ENCODE data around the gene NFASC.

The NFASC gene

DNA sequence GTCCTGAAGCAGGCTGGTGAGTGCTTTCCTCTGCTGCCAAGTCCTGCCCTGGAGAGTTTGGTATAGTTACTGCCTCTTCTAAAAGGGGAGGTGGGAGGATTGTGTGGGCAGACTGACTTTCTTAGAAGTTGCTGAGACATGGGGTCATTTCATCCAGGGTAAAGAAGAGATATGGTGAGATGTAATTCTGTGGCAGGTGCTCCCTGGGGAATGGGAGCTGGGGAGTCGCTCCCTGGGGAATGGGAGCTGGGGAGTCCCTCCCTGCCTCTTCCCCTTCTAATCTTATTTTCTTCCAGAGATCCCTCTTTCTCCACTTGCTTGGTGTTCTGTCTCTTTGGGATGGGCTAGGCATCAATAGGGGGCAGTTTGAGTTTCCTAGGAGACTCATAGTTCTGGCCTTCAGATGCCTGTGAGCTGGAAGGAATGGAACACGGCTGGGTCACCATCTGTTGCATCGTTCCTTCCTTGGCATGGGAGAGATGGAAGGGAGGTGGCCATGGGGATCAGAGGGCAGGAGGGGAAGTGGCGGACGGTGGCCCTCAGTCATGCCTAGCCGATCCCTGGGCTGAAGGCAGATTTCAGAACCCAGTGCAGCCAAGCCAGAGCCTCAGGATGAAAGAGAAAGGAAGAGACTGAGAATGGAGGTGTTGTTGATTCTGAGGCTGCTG, 59.0 kb downstream of the NFASC start:
- H3K27me3 ChIP-seq (ENCODE audit: low read depth, low read length): peaks cover 28% of the 10 kb centered on the region
- H3K4me1 ChIP-seq (ENCODE audit: low read length): no peaks in the 10 kb centered on the region
- no peaks in the 10 kb centered on the region for H3K79me2 ChIP-seq (ENCODE audit: low read length)
- TF ChIP-seq, protein P1, sequence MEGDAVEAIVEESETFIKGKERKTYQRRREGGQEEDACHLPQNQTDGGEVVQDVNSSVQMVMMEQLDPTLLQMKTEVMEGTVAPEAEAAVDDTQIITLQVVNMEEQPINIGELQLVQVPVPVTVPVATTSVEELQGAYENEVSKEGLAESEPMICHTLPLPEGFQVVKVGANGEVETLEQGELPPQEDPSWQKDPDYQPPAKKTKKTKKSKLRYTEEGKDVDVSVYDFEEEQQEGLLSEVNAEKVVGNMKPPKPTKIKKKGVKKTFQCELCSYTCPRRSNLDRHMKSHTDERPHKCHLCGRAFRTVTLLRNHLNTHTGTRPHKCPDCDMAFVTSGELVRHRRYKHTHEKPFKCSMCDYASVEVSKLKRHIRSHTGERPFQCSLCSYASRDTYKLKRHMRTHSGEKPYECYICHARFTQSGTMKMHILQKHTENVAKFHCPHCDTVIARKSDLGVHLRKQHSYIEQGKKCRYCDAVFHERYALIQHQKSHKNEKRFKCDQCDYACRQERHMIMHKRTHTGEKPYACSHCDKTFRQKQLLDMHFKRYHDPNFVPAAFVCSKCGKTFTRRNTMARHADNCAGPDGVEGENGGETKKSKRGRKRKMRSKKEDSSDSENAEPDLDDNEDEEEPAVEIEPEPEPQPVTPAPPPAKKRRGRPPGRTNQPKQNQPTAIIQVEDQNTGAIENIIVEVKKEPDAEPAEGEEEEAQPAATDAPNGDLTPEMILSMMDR (IDR thresholded peaks at IDR 0.05; ENCODE audit: low read depth, low read length): no peak
- TF ChIP-seq EZH2phosphoT487 (IDR thresholded peaks at IDR 0.05; ENCODE audit: low read depth): no peak
- H4K20me1 ChIP-seq (ENCODE audit: insufficient read depth, low read length): no peaks in the 10 kb centered on the region
- no peaks in the 10 kb centered on the region for H3K9me3 ChIP-seq (ENCODE audit: insufficient read depth, low read length)
- no peak overlapping the region for H2AFZ ChIP-seq (ENCODE audit: low read depth, low read length)
- H3K36me3 ChIP-seq (replicated peaks; ENCODE audit: low read depth, low read length): no peaks in the 10 kb centered on the region
- no peak overlapping the region for H3K4me3 ChIP-seq (ENCODE audit: low read length)
- H3K9ac ChIP-seq (ENCODE audit: low read length): no peak overlapping the region
- H3K4me2 ChIP-seq (ENCODE audit: low read length): no peak overlapping the region
- H3K27ac ChIP-seq (ENCODE audit: low read length): no peak overlapping the region

GRCh38 chr1:204930155-204930523, 59.5 kb downstream of the NFASC start:
- Histone ChIP-seq H3K9me3 (ENCODE audit: insufficient read depth, low read length) (no peaks in the 10 kb centered on the region), H3K36me3 (replicated peaks; ENCODE audit: low read depth, low read length) (no peaks in the 10 kb centered on the region), H3K4me2 (ENCODE audit: low read length) (no peak overlapping the region), H3K27me3 (ENCODE audit: low read depth, low read length) (peaks cover 33% of the 10 kb centered on the region), H3K79me2 (ENCODE audit: low read length) (no peaks in the 10 kb centered on the region), H3K4me3 (ENCODE audit: low read length) (no peak overlapping the region), H3K27ac (ENCODE audit: low read length) (no peak overlapping the region), H3K9ac (ENCODE audit: low read length) (no peak overlapping the region), H2AFZ (ENCODE audit: low read depth, low read length) (no peak overlapping the region), H3K4me1 (ENCODE audit: low read length) (no peaks in the 10 kb centered on the region), H4K20me1 (ENCODE audit: insufficient read depth, low read length) (no peaks in the 10 kb centered on the region)
- no peak for TF ChIP-seq EZH2phosphoT487 (IDR thresholded peaks at IDR 0.05; ENCODE audit: low read depth)
- TF ChIP-seq, protein P1 (IDR thresholded peaks at IDR 0.05; ENCODE audit: low read depth, low read length): no peak

DNA sequence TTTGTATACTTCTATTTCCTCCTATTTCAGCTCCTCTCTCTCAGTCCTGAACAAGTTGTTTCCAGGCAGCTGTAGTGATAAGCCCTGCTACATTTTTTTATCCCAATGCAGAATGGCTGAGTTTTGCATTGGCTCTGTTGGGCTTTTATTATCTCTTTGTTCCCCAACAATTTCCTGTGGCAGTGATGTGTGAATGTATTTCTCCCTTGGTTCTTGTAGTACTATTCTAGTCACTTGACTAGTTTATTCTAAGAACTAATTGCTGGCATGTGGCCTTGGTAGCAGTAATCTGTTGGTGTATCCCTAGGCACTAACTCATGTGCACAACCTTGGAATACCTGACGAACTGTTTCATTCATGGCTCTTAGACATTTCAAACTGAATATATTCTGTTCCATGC, 60.7 kb downstream of the NFASC start:
- Histone ChIP-seq H3K4me2 (ENCODE audit: low read length) (no peak overlapping the region), H3K27ac (ENCODE audit: low read length) (no peak overlapping the region)

DNA sequence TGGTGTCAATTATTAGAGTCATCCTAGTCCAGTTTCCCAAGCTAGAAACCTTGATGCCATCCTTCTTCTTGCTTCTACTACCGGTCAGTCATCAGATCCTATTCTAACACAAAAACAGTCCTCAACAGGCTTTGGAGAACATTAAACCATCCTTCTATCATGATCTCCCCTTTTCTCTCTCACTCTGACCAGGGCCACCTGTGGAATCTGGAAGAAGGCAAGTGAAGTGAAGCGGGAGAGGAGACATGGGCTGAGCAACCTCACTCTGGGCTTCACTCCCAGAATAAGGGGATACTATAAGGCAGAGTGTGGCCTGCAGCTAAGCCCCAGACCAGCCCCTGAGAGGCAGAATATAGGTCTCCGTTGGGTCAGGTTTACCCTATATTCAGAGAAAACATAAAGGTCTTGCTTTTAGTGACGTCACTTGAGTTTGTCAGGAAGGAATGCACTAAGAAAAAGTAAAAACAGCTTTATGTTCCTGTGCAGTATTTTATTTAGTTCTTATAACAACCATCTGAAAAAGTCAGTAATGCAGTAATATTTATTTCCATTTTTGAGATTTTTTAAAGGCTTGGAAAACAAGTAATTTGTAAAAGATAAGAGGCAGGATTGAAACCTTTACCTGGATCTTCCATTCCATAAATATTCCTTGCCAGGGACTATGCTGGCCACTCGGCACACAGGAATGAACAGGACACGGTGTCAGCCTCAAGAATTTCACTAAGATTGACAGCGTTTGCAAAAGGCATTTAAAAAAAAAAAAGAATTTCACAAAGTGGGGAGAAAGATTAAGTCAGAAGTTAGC, 61.3 kb downstream of the NFASC start:
- H3K79me2 ChIP-seq (ENCODE audit: low read length): no peaks in the 10 kb centered on the region
- no peak overlapping the region for H3K4me2 ChIP-seq (ENCODE audit: low read length)
- no peaks in the 10 kb centered on the region for H3K36me3 ChIP-seq (replicated peaks; ENCODE audit: low read depth, low read length)
- TF ChIP-seq, protein P1 (IDR thresholded peaks at IDR 0.05; ENCODE audit: low read depth, low read length): no peak
- no peak for TF ChIP-seq EZH2phosphoT487 (IDR thresholded peaks at IDR 0.05; ENCODE audit: low read depth)
- H3K27ac ChIP-seq (ENCODE audit: low read length): no peak overlapping the region
- H3K9ac ChIP-seq (ENCODE audit: low read length): no peak overlapping the region
- H3K4me3 ChIP-seq (ENCODE audit: low read length): no peak overlapping the region
- no peaks in the 10 kb centered on the region for H3K9me3 ChIP-seq (ENCODE audit: insufficient read depth, low read length)
- no peaks in the 10 kb centered on the region for H4K20me1 ChIP-seq (ENCODE audit: insufficient read depth, low read length)
- no peaks in the 10 kb centered on the region for H3K4me1 ChIP-seq (ENCODE audit: low read length)
- peaks cover 45% of the 10 kb centered on the region for H3K27me3 ChIP-seq (ENCODE audit: low read depth, low read length)
- H2AFZ ChIP-seq (ENCODE audit: low read depth, low read length): no peak overlapping the region

More for the DNA sequence above, 60.7 kb downstream of the NFASC start:
- no peaks in the 10 kb centered on the region for H4K20me1 ChIP-seq (ENCODE audit: insufficient read depth, low read length)
- H3K79me2 ChIP-seq (ENCODE audit: low read length): no peaks in the 10 kb centered on the region
- peaks cover 40% of the 10 kb centered on the region for H3K27me3 ChIP-seq (ENCODE audit: low read depth, low read length)
- no peak overlapping the region for H3K4me3 ChIP-seq (ENCODE audit: low read length)
- H3K9me3 ChIP-seq (ENCODE audit: insufficient read depth, low read length): no peaks in the 10 kb centered on the region
- H3K9ac ChIP-seq (ENCODE audit: low read length): no peak overlapping the region
- no peaks in the 10 kb centered on the region for H3K36me3 ChIP-seq (replicated peaks; ENCODE audit: low read depth, low read length)
- H3K4me1 ChIP-seq (ENCODE audit: low read length): no peaks in the 10 kb centered on the region
- no peak overlapping the region for H2AFZ ChIP-seq (ENCODE audit: low read depth, low read length)
- TF ChIP-seq, protein P1 (IDR thresholded peaks at IDR 0.05; ENCODE audit: low read depth, low read length): no peak
